Tibial nerve (tissue), 4 donors: ENCODE data around the gene GABRA4. TPM values are rescaled to one million over a fixed set of nuclear protein-coding genes. Genes with fewer than 3 reads are reported as not detected.

Source experiments
- DNase-seq, 2 donors: peaks; one replicate each; pipeline ENCODE4 v3.0.0-alpha.2; 2019; ENCODE audit warnings: low spot score in 2 of 2
- H3K27ac ChIP-seq, 4 donors: fragments of 200-600 bp; sonication (generic) in 3 of 4; one replicate each; pipeline ENCODE4 v1.5.1; 2017 to 2019; ENCODE audit warnings: mild to moderate bottlenecking in 1 of 4
- H3K27me3 ChIP-seq, 2 donors: fragments of 200-600 bp; sonication (generic) in 1 of 2; one replicate each; pipeline versions ENCODE4 v1.5.1 to v1.6.0; 2017 to 2019
- H3K36me3 ChIP-seq, 3 donors: fragments of 200-600 bp; sonication (generic); one replicate each; pipeline ENCODE4 v1.5.1; 2018 to 2019
- H3K4me1 ChIP-seq, 4 donors: fragments of 200-600 bp; sonication (generic) in 3 of 4; one replicate each; pipeline ENCODE4 v1.5.1; 2017 to 2019
- H3K4me3 ChIP-seq, 4 donors: fragments of 200-600 bp; sonication (generic) in 3 of 4; one replicate each; pipeline ENCODE4 v1.5.1; 2017 to 2019; ENCODE audit warnings: mild to moderate bottlenecking in 1 of 4, moderate library complexity in 1 of 4
- H3K9me3 ChIP-seq, 4 donors: fragments of 200-600 bp; sonication (generic) in 3 of 4; one replicate each; pipeline ENCODE4 v1.5.1; 2017 to 2019
- EP300 ChIP-seq, 2 donors: sonication (generic); formaldehyde crosslinking; IDR thresholded peaks; one replicate each; pipeline ENCODE4 v1.6.1; 2017; ENCODE audit warnings: antibody characterized with exemption in 2 of 2, mild to moderate bottlenecking in 1 of 2
- POLR2A ChIP-seq, 2 donors: fragments of 450-650 bp; IDR thresholded peaks; one replicate each; pipeline ENCODE4 v1.6.1; 2017; ENCODE audit warnings: antibody characterized with exemption in 2 of 2, mild to moderate bottlenecking in 2 of 2, moderate library complexity in 2 of 2
- WGBS, 2 donors: methylation state at CpG; one replicate each; pipeline ENCODE4 v1.1.5; 2018; 5-methylcytosine and 5-hydroxymethylcytosine counted together
- total RNA-seq, 4 donors: library from RNA; depleted of rRNA; stranded (reverse); fragments of >200 nt; gene quantifications; one replicate each; pipeline ENCODE4 v1.1.0, GENCODE V29; 2016
- TF ChIP-seq, protein P1 (sequence below), 5 experiments: fragments of 200-600 bp in 3 of 5; fragments of 450-650 bp in 2 of 5; sonication (generic) in 3 of 5; IDR thresholded peaks; one replicate each; pipeline ENCODE4 v1.5.1; 2016 to 2019; ENCODE audit warnings: antibody characterized with exemption in 5 of 5, mild to moderate bottlenecking in 3 of 5, moderate library complexity in 2 of 5

GABRA4 gene
- total RNA-seq, 4 donors from 2014 or later, result under 0.01 TPM; not detected in 2

- H3K36me3 ChIP-seq, result no peaks in the 10 kb centered on the region
- TF ChIP-seq POLR2A (IDR thresholded peaks at IDR 0.05) (no peak), EP300 (IDR thresholded peaks at IDR 0.05) (no peak)
- TF ChIP-seq, protein P1, sequence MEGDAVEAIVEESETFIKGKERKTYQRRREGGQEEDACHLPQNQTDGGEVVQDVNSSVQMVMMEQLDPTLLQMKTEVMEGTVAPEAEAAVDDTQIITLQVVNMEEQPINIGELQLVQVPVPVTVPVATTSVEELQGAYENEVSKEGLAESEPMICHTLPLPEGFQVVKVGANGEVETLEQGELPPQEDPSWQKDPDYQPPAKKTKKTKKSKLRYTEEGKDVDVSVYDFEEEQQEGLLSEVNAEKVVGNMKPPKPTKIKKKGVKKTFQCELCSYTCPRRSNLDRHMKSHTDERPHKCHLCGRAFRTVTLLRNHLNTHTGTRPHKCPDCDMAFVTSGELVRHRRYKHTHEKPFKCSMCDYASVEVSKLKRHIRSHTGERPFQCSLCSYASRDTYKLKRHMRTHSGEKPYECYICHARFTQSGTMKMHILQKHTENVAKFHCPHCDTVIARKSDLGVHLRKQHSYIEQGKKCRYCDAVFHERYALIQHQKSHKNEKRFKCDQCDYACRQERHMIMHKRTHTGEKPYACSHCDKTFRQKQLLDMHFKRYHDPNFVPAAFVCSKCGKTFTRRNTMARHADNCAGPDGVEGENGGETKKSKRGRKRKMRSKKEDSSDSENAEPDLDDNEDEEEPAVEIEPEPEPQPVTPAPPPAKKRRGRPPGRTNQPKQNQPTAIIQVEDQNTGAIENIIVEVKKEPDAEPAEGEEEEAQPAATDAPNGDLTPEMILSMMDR (IDR thresholded peaks at IDR 0.05), result no peak
- no peak overlapping the region for H3K4me3 ChIP-seq
- DNase-seq, result no peak
- no peaks in the 10 kb centered on the region for H3K4me1 ChIP-seq
- H3K27ac ChIP-seq, result no peak overlapping the region
- peaks cover 0 to 7% of the 10 kb centered on the region in 2 donors for H3K27me3 ChIP-seq
- H3K9me3 ChIP-seq, result no peaks in the 10 kb centered on the region
Observed at GRCh38 chr4:46999566-46999965, 6.2 kb upstream of the GABRA4 start.

DNA sequence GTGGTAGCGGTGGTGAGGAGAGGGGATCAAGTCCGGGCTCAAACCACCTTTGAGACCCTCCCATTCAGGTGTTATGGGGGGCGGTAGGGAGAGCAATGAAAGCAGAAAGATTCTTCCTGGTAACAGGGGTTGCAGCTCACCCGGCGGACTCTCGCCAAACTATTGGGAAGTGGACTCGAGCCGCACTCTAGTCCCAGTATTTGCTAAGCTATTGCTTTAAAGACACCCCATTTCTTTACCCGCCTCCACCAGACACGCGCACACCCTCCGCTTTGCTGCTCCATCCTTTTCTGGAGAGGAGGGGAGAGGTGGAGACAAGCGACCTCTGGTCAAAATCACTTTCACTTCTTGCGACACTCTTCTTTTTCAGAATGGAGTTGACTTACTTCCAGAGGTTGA is 625 bp upstream of the GABRA4 start:
- Histone ChIP-seq H3K27ac (no peak overlapping the region), H3K27me3 (peaks cover 0 to 34% of the 10 kb centered on the region in 2 donors), H3K36me3 (no peaks in the 10 kb centered on the region), H3K4me1 (peaks cover 0 to 21% (median 0%) of the 10 kb centered on the region in 4 donors), H3K4me3 (peak overlapping the region in 3 of 4 donors; percentile 7 to 37 (median 31)), H3K9me3 (no peaks in the 10 kb centered on the region)
- TF ChIP-seq, protein P1 (IDR thresholded peaks at IDR 0.05), result no peak
- TF ChIP-seq EP300 (IDR thresholded peaks at IDR 0.05) (no peak), POLR2A (IDR thresholded peaks at IDR 0.05) (no peak)
- 0 to 1% methylated on average over 9 to 14 of the region's 14 CpGs for WGBS, 2 donors
- no peak for DNase-seq

GRCh38 chr4:46992338-46992737 is 1.0 kb downstream of the GABRA4 start:
- Histone ChIP-seq H3K4me1 (peaks cover 0 to 21% (median 0%) of the 10 kb centered on the region in 4 donors), H3K27ac (no peak overlapping the region), H3K9me3 (no peaks in the 10 kb centered on the region), H3K27me3 (peaks cover 0 to 34% of the 10 kb centered on the region in 2 donors), H3K4me3 (no peak overlapping the region), H3K36me3 (no peaks in the 10 kb centered on the region)
- no peak for DNase-seq
- TF ChIP-seq POLR2A (IDR thresholded peaks at IDR 0.05), result no peak
- WGBS, 2 donors, result 20 to 31% methylated on average over 9 of the region's 9 CpGs

- Histone ChIP-seq H3K36me3 (no peaks in the 10 kb centered on the region), H3K4me1 (no peaks in the 10 kb centered on the region), H3K4me3 (no peak overlapping the region), H3K27me3 (peaks cover 0 to 3% of the 10 kb centered on the region in 2 donors), H3K9me3 (no peaks in the 10 kb centered on the region), H3K27ac (no peak overlapping the region)
- TF ChIP-seq EP300 (IDR thresholded peaks at IDR 0.05), result no peak
- no peak for TF ChIP-seq POLR2A (IDR thresholded peaks at IDR 0.05)
- TF ChIP-seq, protein P1 (IDR thresholded peaks at IDR 0.05), result no peak
- no peak for DNase-seq
- WGBS, 2 donors, result 59 to 63% methylated on average over 3 of the region's 3 CpGs
Observed at GRCh38 chr4:46986922-46987638, 6.3 kb downstream of the GABRA4 start.

- Histone ChIP-seq H3K4me3 (no peak overlapping the region), H3K4me1 (no peaks in the 10 kb centered on the region), H3K27me3 (no peaks in the 10 kb centered on the region), H3K36me3 (no peaks in the 10 kb centered on the region), H3K27ac (no peak overlapping the region), H3K9me3 (no peaks in the 10 kb centered on the region)
- no peak for TF ChIP-seq EP300 (IDR thresholded peaks at IDR 0.05)
- TF ChIP-seq POLR2A (IDR thresholded peaks at IDR 0.05), result no peak
- TF ChIP-seq, protein P1 (IDR thresholded peaks at IDR 0.05), result no peak
- 87 to 97% methylated on average over 1 of the region's 1 CpG for whole genome bisulfite sequencing, 2 donors
- DNase-seq, result no peak
Observed at GRCh38 chr4:46984781-46985180, 8.6 kb downstream of the GABRA4 start.
